Kidney (tissue), 14 donors: ENCODE measurements around the gene DAO. TPM values are rescaled to one million over a fixed set of nuclear protein-coding genes. Genes with fewer than 3 reads are reported as not detected.
A peak's percentile ranks its signal among the peaks of the same experiment; 100 is the strongest.

ENCODE experiments used
- DNase-seq, 5 donors: peaks; one replicate each; pipeline ENCODE4 v3.0.0-alpha.2; 2013 to 2020
- FAIRE-seq: peaks from 2 replicates; lab custom pipeline; 2012; peaks lifted over from hg19 to GRCh38; lab: Jason Lieb, UNC
- H3K27ac ChIP-seq, 2 donors: one replicate each; pipeline ENCODE4 v1.7.0; 2013; ENCODE audit warnings: low read depth in 2 of 2, low read length in 2 of 2, inconsistent platforms in 1 of 2
- H3K27me3 ChIP-seq: one replicate; pipeline ENCODE4 v1.7.1; 2013; ENCODE audit warnings: low read length, inconsistent platforms; ENCODE audit not compliant: control insufficient read depth, insufficient read depth
- H3K36me3 ChIP-seq, 3 donors: one replicate each; pipeline versions ENCODE4 v1.7.0 to v1.7.1; 2013; ENCODE audit warnings: low read length in 3 of 3, control low read depth in 1 of 3, inconsistent platforms in 1 of 3; ENCODE audit not compliant: insufficient read depth in 3 of 3, control insufficient read depth in 2 of 3
- H3K4me1 ChIP-seq, 3 donors: one replicate each; pipeline versions ENCODE4 v1.7.0 to v1.7.1; 2013; ENCODE audit warnings: low read length in 3 of 3, inconsistent platforms in 1 of 3, low read depth in 1 of 3; ENCODE audit not compliant: control insufficient read depth in 2 of 3, insufficient read depth in 2 of 3
- H3K4me3 ChIP-seq, 3 donors: one replicate each; pipeline versions ENCODE4 v1.7.0 to v1.8.1; 2013; ENCODE audit warnings: low read length in 3 of 3, control low read depth in 1 of 3, inconsistent platforms in 1 of 3
- H3K9ac ChIP-seq, 3 donors: one replicate each; pipeline versions ENCODE4 v1.7.0 to v1.7.1; 2013; ENCODE audit warnings: low read length in 3 of 3, control low read depth in 1 of 3, inconsistent platforms in 1 of 3
- H3K9me3 ChIP-seq, 3 donors: one replicate each; pipeline versions ENCODE4 v1.7.0 to v1.7.1; 2013; ENCODE audit warnings: low read length in 3 of 3, control low read depth in 1 of 3, inconsistent platforms in 1 of 3; ENCODE audit not compliant: control insufficient read depth in 2 of 3, insufficient read depth in 1 of 3
- CTCF ChIP-seq: IDR thresholded peaks from 3 replicates; pipeline ENCODE4 v1.5.1; 2012; ENCODE audit warnings: mild to moderate bottlenecking, moderate library complexity, borderline replicate concordance; ENCODE audit not compliant: insufficient read depth; ENCODE audit errors: extremely low read depth
- intact Hi-C: fragments of 100-400 bp; cut with DNase I; formaldehyde crosslinking; loops from one replicate; pipeline ENCODE4 v1.11.1; 2022
- polyA plus RNA-seq: library from polyadenylated mRNA; stranded (reverse); fragments of 350-450 nt; fragmentation: Illumina TruSeq; extraction: RNeasy Lipid Tissue Mini Kit (QIAGEN cat#74804); gene quantifications from one replicate; pipeline ENCODE4 v1.2.3, GENCODE V29; 2014; ENCODE audit warnings: low read depth, low replicate concordance; ENCODE audit not compliant: insufficient read depth
- total RNA-seq: library from RNA; stranded (reverse); fragmentation: NEBNext Ultra II Directional; extraction: Animal tissue kit (Norgen Biotek cat#: 25700); gene quantifications from one replicate; pipeline ENCODE4 v1.2.1, GENCODE V29; 2021
- donor health status: control.
- donor health status: control.
- donor health status: control.
- donor health status: control.
- donor health status: control.
- donor health status: DM: yes; HTN: yes; CAD: no.
- donor health status: Normal renal cell carcinoma (clear cell type).

The DAO gene
- total and polyA plus RNA-seq, 2 donors from 2014 or later: 0.41 to 50.4 TPM

- no peak for TF ChIP-seq CTCF
- FAIRE-seq (peak; percentile 100), DNase-seq (no peak)
- peaks cover 0 to 51% (median 35%) of the 10 kb centered on the region in 3 donors for H3K4me1 ChIP-seq
- H3K9me3 ChIP-seq: no peaks in the 10 kb centered on the region
- H3K4me3 ChIP-seq: no peak overlapping the region
- peaks cover 2 to 19% (median 10%) of the 10 kb centered on the region in 3 donors for H3K36me3 ChIP-seq
- no peak overlapping the region for H3K27ac ChIP-seq
- no peaks in the 10 kb centered on the region for H3K27me3 ChIP-seq
- no peak overlapping the region for H3K9ac ChIP-seq
- intact Hi-C loops: no loop called here
Measured at GRCh38 chr12:108835860-108836634, 43.8 kb upstream of the DAO start.

GRCh38 chr12:108837239-108837638 is 42.7 kb upstream of the DAO start:
- H3K4me3 ChIP-seq: no peak overlapping the region
- H3K27ac ChIP-seq: peak overlapping the region in 1 of 2 donors; percentile 95
- no peak for FAIRE-seq
- DNase-seq: no peak
- peaks cover 2 to 16% (median 10%) of the 10 kb centered on the region in 3 donors for H3K36me3 ChIP-seq
- peak overlapping the region in 1 of 3 donors; percentile 21 for H3K9ac ChIP-seq
- no peaks in the 10 kb centered on the region for H3K27me3 ChIP-seq
- no peaks in the 10 kb centered on the region for H3K9me3 ChIP-seq
- TF ChIP-seq CTCF: no peak
- peaks cover 0 to 53% (median 41%) of the 10 kb centered on the region in 3 donors for H3K4me1 ChIP-seq
- intact Hi-C loops: no loop called here

- H3K9ac ChIP-seq: peak overlapping the region in 1 of 3 donors; percentile 21
- peaks cover 0 to 53% (median 44%) of the 10 kb centered on the region in 3 donors for H3K4me1 ChIP-seq
- H3K36me3 ChIP-seq: peaks cover 2 to 16% (median 14%) of the 10 kb centered on the region in 3 donors
- no peaks in the 10 kb centered on the region for H3K9me3 ChIP-seq
- FAIRE-seq: no peak
- H3K4me3 ChIP-seq: no peak overlapping the region
- intact Hi-C loops: no loop called here
- no peak for TF ChIP-seq CTCF
- H3K27ac ChIP-seq: peak overlapping the region; percentile 95
- DNase-seq: no peak
- H3K27me3 ChIP-seq: no peaks in the 10 kb centered on the region
Measured at GRCh38 chr12:108837680-108838079, 42.2 kb upstream of the DAO start.
